GM12878 (cell line): ENCODE results near the gene EXOC5.

Experiments
- ETV6 ChIP-seq, 2 experiments: fragments of 450-650 bp in 1 of 2; IDR thresholded peaks in 1 of 2; conservative IDR thresholded peaks in 1 of 2; 2 replicates each; pipeline ENCODE4 v1.6.1; 2014; ENCODE audit warnings: antibody characterized with exemption in 1 of 2, borderline replicate concordance in 1 of 2, low read depth in 1 of 2, mild to moderate bottlenecking in 1 of 2, moderate library complexity in 1 of 2
- NFIC ChIP-seq: IDR thresholded peaks from 2 replicates; pipeline ENCODE4 v1.6.1; 2012; ENCODE audit warnings: low read depth, mild to moderate bottlenecking, inconsistent platforms, low read length, moderate library complexity
- POLR2AphosphoS5 ChIP-seq: IDR thresholded peaks from 2 replicates; pipeline ENCODE4 v1.6.1; 2011; ENCODE audit warnings: mild to moderate bottlenecking, low read length, inconsistent platforms
- TF ChIP-seq, protein P1 (sequence below), 3 experiments: IDR thresholded peaks in 2 of 3; conservative IDR thresholded peaks in 1 of 3; 2 replicates each; pipeline ENCODE4 v1.5.1; 2011; ENCODE audit warnings: low read depth in 3 of 3, low read length in 3 of 3, mild to moderate bottlenecking in 3 of 3, control low read depth in 2 of 3, moderate library complexity in 2 of 3, inconsistent platforms in 1 of 3, mixed read lengths in 1 of 3; ENCODE audit not compliant: control insufficient read depth in 2 of 3, insufficient read depth in 1 of 3; ENCODE audit errors: extremely low read depth in 1 of 3
- TF ChIP-seq, protein P2 (sequence below): IDR thresholded peaks from 2 replicates; pipeline ENCODE4 v1.6.1; 2011; ENCODE audit warnings: borderline replicate concordance, low read depth, mild to moderate bottlenecking, moderate library complexity, low read length; ENCODE audit not compliant: insufficient read depth, poor library complexity, severe bottlenecking

DNA sequence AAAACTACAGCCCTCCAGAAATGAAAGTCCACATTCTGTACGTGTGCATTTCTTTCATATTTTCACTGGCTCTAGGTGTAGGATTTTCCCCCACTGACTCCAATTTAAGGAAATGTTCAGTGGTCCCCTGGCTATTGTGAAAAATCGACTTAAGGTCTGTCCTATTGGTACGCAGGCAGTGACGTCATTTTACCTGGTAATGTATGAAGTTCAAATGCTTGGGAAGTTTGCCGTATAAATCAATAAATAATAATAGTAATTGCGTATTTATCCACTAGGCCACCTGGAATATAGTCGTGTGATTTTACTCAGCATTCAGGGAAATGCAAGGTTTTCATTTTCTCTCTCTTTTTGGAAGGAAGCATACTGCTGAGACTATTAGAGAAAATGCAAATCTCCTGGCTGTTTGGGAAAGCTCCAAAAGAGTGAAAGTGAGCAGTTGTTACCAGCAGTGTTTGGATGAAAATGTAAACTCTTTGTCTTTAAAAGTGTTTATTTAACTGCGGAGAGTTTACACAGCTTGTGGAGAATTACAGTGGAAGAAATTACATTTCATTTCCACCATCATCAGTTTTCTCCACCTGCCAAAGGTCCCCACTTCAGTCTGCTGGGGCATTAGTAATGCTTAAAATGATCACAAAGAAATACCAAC is 107.0 kb downstream of the EXOC5 start:
- TF ChIP-seq POLR2AphosphoS5 (no peak), ETV6 (conservative IDR thresholded peaks at IDR 0.05 in 1 of 2, IDR thresholded peaks at IDR 0.05 in 1 of 2; ENCODE audit: borderline replicate concordance in 1 of 2, low read depth in 1 of 2) (no peak), NFIC (no peak)
- TF ChIP-seq, protein P1, sequence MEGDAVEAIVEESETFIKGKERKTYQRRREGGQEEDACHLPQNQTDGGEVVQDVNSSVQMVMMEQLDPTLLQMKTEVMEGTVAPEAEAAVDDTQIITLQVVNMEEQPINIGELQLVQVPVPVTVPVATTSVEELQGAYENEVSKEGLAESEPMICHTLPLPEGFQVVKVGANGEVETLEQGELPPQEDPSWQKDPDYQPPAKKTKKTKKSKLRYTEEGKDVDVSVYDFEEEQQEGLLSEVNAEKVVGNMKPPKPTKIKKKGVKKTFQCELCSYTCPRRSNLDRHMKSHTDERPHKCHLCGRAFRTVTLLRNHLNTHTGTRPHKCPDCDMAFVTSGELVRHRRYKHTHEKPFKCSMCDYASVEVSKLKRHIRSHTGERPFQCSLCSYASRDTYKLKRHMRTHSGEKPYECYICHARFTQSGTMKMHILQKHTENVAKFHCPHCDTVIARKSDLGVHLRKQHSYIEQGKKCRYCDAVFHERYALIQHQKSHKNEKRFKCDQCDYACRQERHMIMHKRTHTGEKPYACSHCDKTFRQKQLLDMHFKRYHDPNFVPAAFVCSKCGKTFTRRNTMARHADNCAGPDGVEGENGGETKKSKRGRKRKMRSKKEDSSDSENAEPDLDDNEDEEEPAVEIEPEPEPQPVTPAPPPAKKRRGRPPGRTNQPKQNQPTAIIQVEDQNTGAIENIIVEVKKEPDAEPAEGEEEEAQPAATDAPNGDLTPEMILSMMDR (IDR thresholded peaks at IDR 0.05 in 2 of 3, conservative IDR thresholded peaks at IDR 0.05 in 1 of 3; ENCODE audit: control insufficient read depth in 2 of 3, extremely low read depth in 1 of 3, insufficient read depth in 1 of 3, low read depth in 3 of 3, low read length in 3 of 3): no peak
- TF ChIP-seq, protein P2, sequence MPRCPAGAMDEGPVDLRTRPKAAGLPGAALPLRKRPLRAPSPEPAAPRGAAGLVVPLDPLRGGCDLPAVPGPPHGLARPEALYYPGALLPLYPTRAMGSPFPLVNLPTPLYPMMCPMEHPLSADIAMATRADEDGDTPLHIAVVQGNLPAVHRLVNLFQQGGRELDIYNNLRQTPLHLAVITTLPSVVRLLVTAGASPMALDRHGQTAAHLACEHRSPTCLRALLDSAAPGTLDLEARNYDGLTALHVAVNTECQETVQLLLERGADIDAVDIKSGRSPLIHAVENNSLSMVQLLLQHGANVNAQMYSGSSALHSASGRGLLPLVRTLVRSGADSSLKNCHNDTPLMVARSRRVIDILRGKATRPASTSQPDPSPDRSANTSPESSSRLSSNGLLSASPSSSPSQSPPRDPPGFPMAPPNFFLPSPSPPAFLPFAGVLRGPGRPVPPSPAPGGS: no peak
